ENCODE measurements around the gene ANKS1B.

The ANKS1B gene

GRCh38 chr12:98922871-98923270, 1061.9 kb downstream of the ANKS1B start:
- no peak overlapping the region for H3K27ac ChIP-seq (ENCODE audit: low read depth in 2 of 2, low read length in 2 of 2)
- H3K36me3 ChIP-seq (ENCODE audit: control insufficient read depth in 2 of 2, insufficient read depth in 2 of 2, low read length in 2 of 2) = no peaks in the 10 kb centered on the region
- no peaks in the 10 kb centered on the region for H3K27me3 ChIP-seq (ENCODE audit: control insufficient read depth in 2 of 2, insufficient read depth in 2 of 2, low read length in 2 of 2)
- H3K4me3 ChIP-seq (ENCODE audit: low read length in 2 of 2) = no peak overlapping the region
- H3K9me3 ChIP-seq (ENCODE audit: control insufficient read depth in 2 of 2, low read length in 2 of 2) = no peaks in the 10 kb centered on the region
- H3K9ac ChIP-seq (ENCODE audit: low read depth in 1 of 2, low read length in 2 of 2) = no peak overlapping the region
- H3K4me1 ChIP-seq (ENCODE audit: control insufficient read depth in 2 of 2, insufficient read depth in 2 of 2, low read length in 2 of 2) = no peaks in the 10 kb centered on the region

DNA sequence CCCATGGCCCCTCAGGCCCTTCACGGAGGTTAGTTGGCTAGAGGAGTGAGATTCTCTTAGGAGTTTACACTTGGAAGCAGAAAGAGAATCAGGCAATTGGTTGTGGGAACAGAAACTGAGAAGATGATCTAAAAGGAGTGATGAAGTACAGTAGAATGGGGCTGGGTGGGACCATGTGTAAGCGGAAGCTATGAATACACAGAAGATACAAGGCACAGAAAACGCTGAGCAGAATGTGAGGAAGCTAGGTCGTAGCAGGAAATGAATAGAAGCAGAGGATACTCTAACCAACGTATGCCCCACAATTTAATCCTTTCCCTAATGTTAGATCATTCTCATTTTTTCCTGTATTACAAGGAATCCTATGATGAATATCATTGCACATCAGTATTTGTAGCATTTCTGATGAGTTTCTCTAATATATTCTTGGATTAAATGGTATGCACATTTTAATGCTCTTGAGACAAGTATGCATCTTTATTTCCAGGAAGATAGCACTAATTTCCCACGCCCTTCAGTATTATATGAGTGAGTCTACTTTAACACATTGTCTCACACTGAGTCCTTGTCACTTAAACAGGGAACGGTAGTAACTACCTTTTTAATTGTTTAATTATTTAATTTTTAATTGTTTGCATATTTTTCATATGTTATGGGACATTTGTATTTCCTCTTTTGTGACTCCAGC, 1066.4 kb downstream of the ANKS1B start:
- Histone ChIP-seq H3K4me3 (ENCODE audit: low read length in 2 of 2) (no peak overlapping the region), H3K36me3 (ENCODE audit: control insufficient read depth in 2 of 2, insufficient read depth in 2 of 2, low read length in 2 of 2) (no peaks in the 10 kb centered on the region), H3K27ac (ENCODE audit: low read depth in 2 of 2, low read length in 2 of 2) (no peak overlapping the region), H3K9ac (ENCODE audit: low read depth in 1 of 2, low read length in 2 of 2) (no peak overlapping the region), H3K4me1 (ENCODE audit: control insufficient read depth in 2 of 2, insufficient read depth in 2 of 2, low read length in 2 of 2) (no peaks in the 10 kb centered on the region), H3K9me3 (ENCODE audit: control insufficient read depth in 2 of 2, low read length in 2 of 2) (no peaks in the 10 kb centered on the region), H3K27me3 (ENCODE audit: control insufficient read depth in 2 of 2, insufficient read depth in 2 of 2, low read length in 2 of 2) (no peaks in the 10 kb centered on the region)

GRCh38 chr12:98916106-98916505, 1068.6 kb downstream of the ANKS1B start:
- Histone ChIP-seq H3K4me3 (ENCODE audit: low read length in 2 of 2) (no peak overlapping the region), H3K9ac (ENCODE audit: low read depth in 1 of 2, low read length in 2 of 2) (no peak overlapping the region), H3K36me3 (ENCODE audit: control insufficient read depth in 2 of 2, insufficient read depth in 2 of 2, low read length in 2 of 2) (no peaks in the 10 kb centered on the region), H3K27me3 (ENCODE audit: control insufficient read depth in 2 of 2, insufficient read depth in 2 of 2, low read length in 2 of 2) (no peaks in the 10 kb centered on the region), H3K9me3 (ENCODE audit: control insufficient read depth in 2 of 2, low read length in 2 of 2) (no peaks in the 10 kb centered on the region), H3K27ac (ENCODE audit: low read depth in 2 of 2, low read length in 2 of 2) (no peak overlapping the region), H3K4me1 (ENCODE audit: control insufficient read depth in 2 of 2, insufficient read depth in 2 of 2, low read length in 2 of 2) (no peaks in the 10 kb centered on the region)

DNA sequence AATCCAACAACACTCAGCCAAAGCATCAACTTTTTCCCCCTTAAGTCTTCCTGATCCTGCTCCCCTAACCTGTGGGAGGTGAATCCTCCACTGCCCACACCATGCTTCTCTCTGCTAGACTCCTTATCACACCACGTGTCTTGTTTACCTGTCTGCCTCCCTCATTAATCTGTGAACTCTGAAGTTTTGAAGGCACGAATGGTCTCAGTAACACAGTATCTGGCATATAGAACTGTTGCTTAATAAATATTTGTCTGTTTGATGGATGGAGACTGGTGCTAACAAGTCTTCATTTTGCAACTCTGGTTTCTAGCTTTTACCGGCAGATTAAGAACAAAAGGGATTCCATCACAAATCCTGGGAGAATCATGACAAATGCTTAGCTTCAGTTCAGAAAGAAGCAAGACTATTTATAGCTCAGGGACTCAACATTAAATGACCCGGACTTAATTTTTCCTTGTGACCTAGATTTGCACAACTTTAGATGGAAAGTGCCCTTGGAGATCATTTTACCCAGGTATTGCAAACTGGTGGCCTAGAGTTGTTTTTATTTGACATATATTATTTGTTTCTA, 1072.2 kb downstream of the ANKS1B start:
- H3K4me1 ChIP-seq (ENCODE audit: control insufficient read depth in 2 of 2, insufficient read depth in 2 of 2, low read length in 2 of 2) = no peaks in the 10 kb centered on the region
- H3K27ac ChIP-seq (ENCODE audit: low read depth in 2 of 2, low read length in 2 of 2) = no peak overlapping the region
- no peak overlapping the region for H3K9ac ChIP-seq (ENCODE audit: low read depth in 1 of 2, low read length in 2 of 2)
- H3K27me3 ChIP-seq (ENCODE audit: control insufficient read depth in 2 of 2, insufficient read depth in 2 of 2, low read length in 2 of 2) = no peaks in the 10 kb centered on the region
- H3K9me3 ChIP-seq (ENCODE audit: control insufficient read depth in 2 of 2, low read length in 2 of 2) = no peaks in the 10 kb centered on the region
- no peak overlapping the region for H3K4me3 ChIP-seq (ENCODE audit: low read length in 2 of 2)
- H3K36me3 ChIP-seq (ENCODE audit: control insufficient read depth in 2 of 2, insufficient read depth in 2 of 2, low read length in 2 of 2) = no peaks in the 10 kb centered on the region

DNA sequence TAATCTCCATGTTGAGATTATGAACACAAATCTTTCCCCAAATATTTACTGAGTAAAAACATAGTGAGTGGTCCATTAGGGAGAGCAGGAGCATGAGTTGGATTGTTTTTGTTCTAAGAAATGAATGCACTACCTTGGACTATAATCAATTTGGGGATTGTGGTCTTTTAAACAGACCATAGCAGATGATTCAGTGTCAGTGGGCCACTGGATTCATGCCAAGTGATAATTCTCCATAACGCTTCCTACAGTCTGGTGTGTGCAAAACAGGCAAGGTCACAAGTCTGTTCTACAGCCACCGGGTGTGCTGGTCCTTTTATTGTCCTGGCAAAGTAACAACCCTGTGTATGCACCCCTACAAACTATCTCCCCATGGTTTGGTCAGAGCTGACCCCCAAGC, 1073.3 kb downstream of the ANKS1B start:
- H3K27me3 ChIP-seq (ENCODE audit: control insufficient read depth in 2 of 2, insufficient read depth in 2 of 2, low read length in 2 of 2) = no peaks in the 10 kb centered on the region
- H3K4me1 ChIP-seq (ENCODE audit: control insufficient read depth in 2 of 2, insufficient read depth in 2 of 2, low read length in 2 of 2) = no peaks in the 10 kb centered on the region
- H3K9ac ChIP-seq (ENCODE audit: low read depth in 1 of 2, low read length in 2 of 2) = no peak overlapping the region
- no peaks in the 10 kb centered on the region for H3K9me3 ChIP-seq (ENCODE audit: control insufficient read depth in 2 of 2, low read length in 2 of 2)
- H3K4me3 ChIP-seq (ENCODE audit: low read length in 2 of 2) = no peak overlapping the region
- no peaks in the 10 kb centered on the region for H3K36me3 ChIP-seq (ENCODE audit: control insufficient read depth in 2 of 2, insufficient read depth in 2 of 2, low read length in 2 of 2)
- H3K27ac ChIP-seq (ENCODE audit: low read depth in 2 of 2, low read length in 2 of 2) = no peak overlapping the region

GRCh38 chr12:98909746-98910145, 1075.0 kb downstream of the ANKS1B start:
- H3K4me3 ChIP-seq (ENCODE audit: low read length in 2 of 2) = no peak overlapping the region
- H3K36me3 ChIP-seq (ENCODE audit: control insufficient read depth in 2 of 2, insufficient read depth in 2 of 2, low read length in 2 of 2) = no peaks in the 10 kb centered on the region
- H3K4me1 ChIP-seq (ENCODE audit: control insufficient read depth in 2 of 2, insufficient read depth in 2 of 2, low read length in 2 of 2) = no peaks in the 10 kb centered on the region
- no peaks in the 10 kb centered on the region for H3K27me3 ChIP-seq (ENCODE audit: control insufficient read depth in 2 of 2, insufficient read depth in 2 of 2, low read length in 2 of 2)
- H3K9me3 ChIP-seq (ENCODE audit: control insufficient read depth in 2 of 2, low read length in 2 of 2) = no peaks in the 10 kb centered on the region
- no peak overlapping the region for H3K27ac ChIP-seq (ENCODE audit: low read depth in 2 of 2, low read length in 2 of 2)
- no peak overlapping the region for H3K9ac ChIP-seq (ENCODE audit: low read depth in 1 of 2, low read length in 2 of 2)

GRCh38 chr12:98908866-98909265, 1075.9 kb downstream of the ANKS1B start:
- Histone ChIP-seq H3K9ac (ENCODE audit: low read depth in 1 of 2, low read length in 2 of 2) (no peak overlapping the region), H3K27me3 (ENCODE audit: control insufficient read depth in 2 of 2, insufficient read depth in 2 of 2, low read length in 2 of 2) (no peaks in the 10 kb centered on the region), H3K36me3 (ENCODE audit: control insufficient read depth in 2 of 2, insufficient read depth in 2 of 2, low read length in 2 of 2) (no peaks in the 10 kb centered on the region), H3K27ac (ENCODE audit: low read depth in 2 of 2, low read length in 2 of 2) (no peak overlapping the region), H3K4me1 (ENCODE audit: control insufficient read depth in 2 of 2, insufficient read depth in 2 of 2, low read length in 2 of 2) (no peaks in the 10 kb centered on the region), H3K4me3 (ENCODE audit: low read length in 2 of 2) (no peak overlapping the region), H3K9me3 (ENCODE audit: control insufficient read depth in 2 of 2, low read length in 2 of 2) (no peaks in the 10 kb centered on the region)

DNA sequence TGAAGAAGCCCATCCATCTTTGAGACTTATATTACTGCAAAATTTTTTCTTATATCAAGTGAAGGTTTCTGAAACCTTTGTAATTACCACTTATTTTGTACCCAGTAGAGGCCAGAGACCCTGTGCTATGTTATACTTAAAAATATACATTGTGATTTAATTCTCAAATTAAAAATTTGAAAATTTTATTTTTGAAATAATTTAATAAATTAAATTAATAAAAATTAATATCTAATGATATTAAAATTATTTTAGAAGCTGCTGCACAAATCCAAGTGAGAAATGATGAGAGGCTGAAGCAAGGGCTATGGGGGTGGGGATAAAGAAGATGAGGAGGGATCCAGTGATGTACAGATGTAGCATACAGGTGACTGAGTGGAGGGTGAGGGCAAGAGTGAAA, 1080.9 kb downstream of the ANKS1B start:
- no peaks in the 10 kb centered on the region for H3K36me3 ChIP-seq (ENCODE audit: control insufficient read depth in 2 of 2, insufficient read depth in 2 of 2, low read length in 2 of 2)
- H3K4me3 ChIP-seq (ENCODE audit: low read length in 2 of 2) = no peak overlapping the region
- H3K9me3 ChIP-seq (ENCODE audit: control insufficient read depth in 2 of 2, low read length in 2 of 2) = no peaks in the 10 kb centered on the region
- H3K27me3 ChIP-seq (ENCODE audit: control insufficient read depth in 2 of 2, insufficient read depth in 2 of 2, low read length in 2 of 2) = no peaks in the 10 kb centered on the region
- no peak overlapping the region for H3K9ac ChIP-seq (ENCODE audit: low read depth in 1 of 2, low read length in 2 of 2)
- no peak overlapping the region for H3K27ac ChIP-seq (ENCODE audit: low read depth in 2 of 2, low read length in 2 of 2)
- H3K4me1 ChIP-seq (ENCODE audit: control insufficient read depth in 2 of 2, insufficient read depth in 2 of 2, low read length in 2 of 2) = no peaks in the 10 kb centered on the region

DNA sequence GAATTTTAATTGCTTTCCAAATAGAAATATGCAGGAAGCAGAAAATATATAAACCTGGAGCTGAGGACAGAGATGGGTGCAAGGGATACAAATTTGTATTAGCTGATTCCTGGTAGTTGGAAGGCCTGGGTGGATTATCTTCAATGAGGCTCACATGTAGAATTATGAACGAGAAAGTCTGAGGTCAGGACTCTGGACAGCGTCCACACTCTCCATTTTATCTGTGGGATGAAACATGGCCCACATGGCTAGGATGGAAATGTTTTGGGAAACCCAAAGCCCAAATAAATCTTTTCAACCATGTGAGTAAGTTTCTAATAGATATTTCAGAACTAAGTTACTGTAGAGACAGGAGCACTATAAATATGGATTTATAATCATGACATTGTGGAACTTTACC, 1083.5 kb downstream of the ANKS1B start:
- Histone ChIP-seq H3K9me3 (ENCODE audit: control insufficient read depth in 2 of 2, low read length in 2 of 2) (no peaks in the 10 kb centered on the region), H3K4me1 (ENCODE audit: control insufficient read depth in 2 of 2, insufficient read depth in 2 of 2, low read length in 2 of 2) (no peaks in the 10 kb centered on the region), H3K36me3 (ENCODE audit: control insufficient read depth in 2 of 2, insufficient read depth in 2 of 2, low read length in 2 of 2) (no peaks in the 10 kb centered on the region), H3K9ac (ENCODE audit: low read depth in 1 of 2, low read length in 2 of 2) (no peak overlapping the region), H3K4me3 (ENCODE audit: low read length in 2 of 2) (no peak overlapping the region), H3K27me3 (ENCODE audit: control insufficient read depth in 2 of 2, insufficient read depth in 2 of 2, low read length in 2 of 2) (peaks cover 0 to 5% of the 10 kb centered on the region in 2 donors), H3K27ac (ENCODE audit: low read depth in 2 of 2, low read length in 2 of 2) (no peak overlapping the region)

- H3K36me3 ChIP-seq (ENCODE audit: control insufficient read depth in 2 of 2, insufficient read depth in 2 of 2, low read length in 2 of 2) = no peaks in the 10 kb centered on the region
- H3K27ac ChIP-seq (ENCODE audit: low read depth in 2 of 2, low read length in 2 of 2) = no peak overlapping the region
- H3K9ac ChIP-seq (ENCODE audit: low read depth in 1 of 2, low read length in 2 of 2) = no peak overlapping the region
- H3K27me3 ChIP-seq (ENCODE audit: control insufficient read depth in 2 of 2, insufficient read depth in 2 of 2, low read length in 2 of 2) = peaks cover 12 to 24% of the 10 kb centered on the region in 2 donors
- H3K4me1 ChIP-seq (ENCODE audit: control insufficient read depth in 2 of 2, insufficient read depth in 2 of 2, low read length in 2 of 2) = no peaks in the 10 kb centered on the region
- H3K9me3 ChIP-seq (ENCODE audit: control insufficient read depth in 2 of 2, low read length in 2 of 2) = no peaks in the 10 kb centered on the region
- H3K4me3 ChIP-seq (ENCODE audit: low read length in 2 of 2) = no peak overlapping the region
Observed at GRCh38 chr12:98896938-98897337, 1087.8 kb downstream of the ANKS1B start.

Data from mucosa of rectum (tissue), 2 donors.